Endometrium (tissue), 2 donors: Measurements from ENCODE around the gene NEURL1.

Experiments
- FAIRE-seq: peaks from 2 replicates; lab custom pipeline; 2012; peaks lifted over from hg19 to GRCh38; lab: Jason Lieb, UNC
- donor health status: control.
- donor health status: control.

NEURL1 gene

GRCh38 chr10:103564776-103565520 is 71.4 kb downstream of the NEURL1 start:
- FAIRE-seq, result no peak

DNA sequence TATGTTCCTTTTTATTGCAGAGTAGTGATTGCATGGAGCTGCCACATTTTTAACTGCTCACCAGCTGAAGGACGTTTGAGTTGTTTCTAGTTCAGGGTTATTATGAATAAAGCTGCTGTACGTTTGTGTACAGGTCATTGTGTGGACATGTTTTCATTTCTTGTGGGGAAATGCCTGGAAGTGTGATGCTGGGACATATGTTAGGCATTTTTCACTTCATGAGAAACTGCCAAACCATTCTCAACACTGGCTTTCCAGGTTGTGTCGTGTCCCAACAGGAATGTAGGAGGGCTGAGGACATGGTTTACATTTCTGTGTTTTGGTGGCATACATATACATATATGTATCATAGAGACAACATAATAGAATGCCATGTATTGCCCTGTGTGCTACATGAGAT is 73.0 kb downstream of the NEURL1 start:
- no peak for FAIRE-seq

GRCh38 chr10:103568505-103568904 is 75.0 kb downstream of the NEURL1 start:
- FAIRE-seq, result no peak

DNA sequence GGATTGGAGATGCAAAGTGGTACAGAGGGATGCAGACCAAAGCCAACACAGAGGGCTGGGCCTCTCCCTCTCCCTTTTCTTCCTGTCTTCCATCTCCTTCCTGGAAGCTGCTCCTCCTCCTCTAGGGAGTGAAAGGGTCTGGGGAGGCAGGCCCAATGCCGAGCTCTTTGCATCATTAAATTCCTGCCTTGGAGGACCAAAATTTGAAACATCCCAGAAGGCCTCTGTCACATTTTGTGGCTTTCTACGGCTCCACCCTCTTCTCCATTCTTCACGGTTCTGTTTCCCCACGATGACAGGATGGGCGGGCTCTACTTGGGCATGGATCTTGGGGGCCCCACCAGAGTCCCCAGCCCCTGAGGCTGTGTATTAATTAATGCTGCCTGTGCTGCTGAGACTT is 76.4 kb downstream of the NEURL1 start:
- no peak for FAIRE-seq

- FAIRE-seq, result no peak
Measured at GRCh38 chr10:103570844-103571655, 77.5 kb downstream of the NEURL1 start.

DNA sequence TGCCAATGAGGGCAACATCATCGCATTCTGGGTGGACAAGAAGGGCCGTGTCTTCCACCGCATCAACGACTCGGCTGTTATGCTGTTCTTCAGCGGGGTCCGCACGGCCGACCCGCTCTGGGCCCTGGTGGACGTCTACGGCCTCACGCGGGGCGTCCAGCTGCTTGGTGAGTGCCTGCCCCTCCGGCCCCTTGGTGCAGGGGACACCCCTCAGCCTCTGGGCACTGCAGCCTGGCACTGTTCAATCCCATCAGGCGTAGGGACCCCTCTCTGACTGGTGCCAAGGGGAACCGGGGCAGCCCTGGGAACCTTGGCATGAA is 78.1 kb downstream of the NEURL1 start:
- FAIRE-seq, result no peak

DNA sequence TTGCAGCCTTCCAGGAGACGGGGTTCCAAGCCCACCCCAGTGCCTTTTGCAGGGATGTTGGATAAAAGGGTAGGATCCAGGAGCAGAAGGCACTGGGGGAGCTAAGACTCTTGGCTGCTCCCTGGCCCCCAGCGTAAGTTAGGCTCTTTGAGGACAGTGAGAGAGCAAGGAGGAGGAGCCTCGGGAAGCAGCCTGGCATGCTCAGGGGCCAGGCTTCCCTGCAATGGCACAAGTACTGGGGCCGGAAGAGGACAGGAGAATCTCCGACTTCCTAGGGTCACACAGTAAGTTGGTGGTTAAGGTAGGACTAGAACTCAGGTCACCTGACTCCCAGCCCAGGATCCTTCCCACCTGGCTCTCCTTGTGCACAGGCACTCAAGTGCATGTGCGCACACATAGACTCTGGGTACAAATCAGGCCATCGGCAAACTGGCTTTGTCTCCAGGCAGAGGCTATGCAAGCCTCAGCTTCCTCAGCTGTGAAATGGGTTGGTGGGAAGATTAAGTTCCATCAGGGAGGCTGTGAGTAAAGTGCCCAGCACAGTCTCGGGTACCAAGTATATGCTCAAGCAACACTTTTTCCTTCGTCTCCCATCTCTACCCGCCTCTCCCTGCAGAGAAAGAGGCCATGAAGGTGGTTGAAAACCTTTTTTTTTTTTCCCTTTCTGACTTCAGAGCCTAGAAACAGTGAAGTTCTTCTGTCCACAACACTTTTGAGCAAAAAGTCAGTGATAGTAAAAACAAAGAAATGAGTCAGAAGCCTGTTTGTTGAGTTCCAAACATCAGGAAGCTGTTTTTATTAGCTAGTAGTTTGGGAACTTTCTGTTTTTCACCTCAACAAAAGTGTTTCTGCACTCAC is 79.1 kb downstream of the NEURL1 start:
- FAIRE-seq, result no peak

GRCh38 chr10:103573205-103573487 is 79.6 kb downstream of the NEURL1 start:
- FAIRE-seq, result no peak

DNA sequence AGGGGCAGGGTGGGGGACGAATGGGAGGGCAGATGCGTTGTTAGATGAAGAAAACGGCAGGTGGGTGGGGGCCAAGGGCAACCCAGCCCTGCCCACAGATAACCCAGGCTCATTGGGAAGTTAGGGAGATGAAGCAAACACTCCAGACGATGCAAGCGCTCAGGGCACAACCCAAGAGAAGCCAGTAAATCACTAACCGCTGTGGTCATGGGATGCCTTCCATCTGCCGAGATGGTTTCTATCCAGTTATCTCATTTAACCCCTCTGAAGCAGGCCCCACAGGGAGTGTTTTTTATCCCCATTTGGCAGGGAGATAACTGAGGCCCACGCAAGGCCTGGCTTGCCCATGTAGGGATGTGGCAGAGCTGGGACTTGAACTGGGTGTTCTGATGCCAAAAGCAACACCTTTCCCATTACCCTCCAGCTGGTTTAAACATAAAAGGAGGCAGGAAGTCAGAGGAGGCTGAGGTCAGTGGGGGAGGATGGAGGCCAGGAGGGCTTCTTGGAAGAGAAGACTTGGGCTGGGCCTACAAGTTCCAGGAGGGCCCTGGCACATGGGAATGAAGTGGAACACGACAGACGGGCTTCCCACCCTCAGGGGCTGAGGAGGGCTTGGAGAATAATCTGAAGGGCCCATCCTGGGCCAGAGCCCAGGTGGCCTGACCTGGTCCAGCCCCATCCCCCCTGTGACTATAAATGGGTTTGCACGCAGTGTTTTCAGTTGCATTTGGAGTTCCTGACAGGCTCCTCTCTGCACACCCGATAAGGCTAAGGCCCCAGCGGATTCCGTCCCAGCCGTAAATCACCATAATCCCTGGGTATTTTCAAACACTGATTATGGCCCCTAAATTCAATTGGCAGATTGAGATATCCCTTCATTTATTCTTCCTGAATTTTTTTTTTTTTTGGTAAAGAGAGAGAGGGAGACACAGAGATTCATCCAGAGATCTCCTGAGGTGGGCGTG is 80.9 kb downstream of the NEURL1 start:
- FAIRE-seq, result no peak

- no peak for FAIRE-seq
Measured at GRCh38 chr10:103575416-103576075, 82.0 kb downstream of the NEURL1 start.

DNA sequence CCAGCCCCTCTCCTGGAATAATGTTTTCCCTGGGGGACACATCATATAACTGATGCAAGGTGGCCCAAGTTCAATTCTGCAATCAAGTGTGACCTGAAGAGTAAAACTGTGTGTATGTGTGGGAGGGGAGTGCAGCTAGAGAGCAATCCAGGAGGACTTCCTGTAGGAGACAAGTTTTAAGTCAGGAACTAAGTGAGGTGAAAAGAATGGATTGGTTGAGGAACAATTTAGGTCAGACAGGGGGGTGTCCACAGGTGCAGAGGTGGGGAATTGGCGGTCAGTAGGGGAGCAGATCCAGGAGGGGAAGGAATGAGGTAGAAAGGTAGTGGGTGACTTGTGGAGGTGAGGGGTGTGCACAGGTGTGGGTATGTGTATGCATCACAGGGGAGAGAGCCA is 82.6 kb downstream of the NEURL1 start:
- no peak for FAIRE-seq

GRCh38 chr10:103576862-103577261 is 83.4 kb downstream of the NEURL1 start:
- no peak for FAIRE-seq

DNA sequence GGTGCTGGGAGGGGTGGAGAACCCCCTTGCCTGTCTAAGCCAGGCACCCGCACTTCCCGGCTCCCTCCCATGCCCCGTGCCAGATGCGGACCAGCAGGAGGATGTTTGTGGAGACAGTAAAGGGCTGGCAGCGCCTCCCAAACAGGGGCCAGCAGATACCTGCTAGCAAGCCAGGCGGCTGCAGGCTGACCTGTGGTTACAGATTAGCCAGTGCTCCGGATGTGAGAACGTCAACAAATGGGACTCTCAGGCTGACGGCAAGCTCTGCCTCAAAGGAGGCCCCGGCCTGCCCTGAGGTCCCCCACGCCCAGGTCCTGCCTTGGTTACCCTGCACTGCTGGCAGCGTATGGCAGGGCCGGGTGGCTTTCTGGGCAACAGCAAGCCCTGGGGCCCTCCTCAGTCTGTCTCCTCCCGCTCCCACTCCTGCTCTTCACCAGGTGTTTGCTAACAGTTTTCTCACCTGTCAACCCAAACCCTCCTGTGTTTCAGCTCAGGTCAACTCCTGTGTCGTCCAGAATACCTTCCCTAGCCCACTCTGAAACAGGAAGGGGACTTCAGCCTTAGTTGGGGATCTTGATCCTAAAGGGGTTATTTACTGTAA is 85.4 kb downstream of the NEURL1 start:
- FAIRE-seq, result no peak

DNA sequence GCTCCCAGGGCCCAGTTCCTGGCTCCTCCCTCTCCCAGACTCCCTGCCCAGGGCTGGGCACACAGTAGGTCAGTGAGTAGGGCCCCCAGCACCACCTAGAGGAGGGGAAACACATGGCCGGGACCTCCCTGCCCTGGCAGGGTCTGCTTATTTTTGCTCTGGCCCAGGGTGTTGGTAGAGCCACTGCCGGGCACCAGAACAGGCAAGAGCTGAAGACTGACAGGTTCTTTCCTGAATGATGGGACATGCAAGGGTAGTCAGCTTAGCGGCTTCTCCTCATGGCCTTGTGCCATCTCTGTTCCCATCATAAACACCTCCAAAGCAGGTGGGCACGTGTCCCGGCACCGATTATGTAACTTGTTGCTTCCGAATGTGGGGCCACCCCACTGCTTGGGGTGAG is 86.5 kb downstream of the NEURL1 start:
- no peak for FAIRE-seq

GRCh38 chr10:103580430-103580829 is 86.9 kb downstream of the NEURL1 start:
- no peak for FAIRE-seq

GRCh38 chr10:103581499-103581898 is 88.0 kb downstream of the NEURL1 start:
- FAIRE-seq, result no peak

GRCh38 chr10:103582331-103583123 is 89.0 kb downstream of the NEURL1 start:
- no peak for FAIRE-seq

- FAIRE-seq, result no peak
Measured at GRCh38 chr10:103583871-103584215, 90.3 kb downstream of the NEURL1 start.

- no peak for FAIRE-seq
Measured at GRCh38 chr10:103584216-103585010, 90.9 kb downstream of the NEURL1 start.
